GM12878 (cell line): ENCODE data around the gene HEXIM2. TPM values are rescaled to one million over a fixed set of nuclear protein-coding genes. Genes with fewer than 3 reads are reported as not detected.

Experiments used
- ATAC-seq: fragments of 200-7000 bp; cut with Tn5 transposase; 3 replicates; pipeline ENCODE4 v1.9.1; 2020; ENCODE audit warnings: mild to moderate bottlenecking, moderate library complexity
- BruUV-seq: library from RNA; stranded (reverse); fragments of 400-500 nt; replicated peaks from 2 replicates; lab custom pipeline; 2021; lab: Mats Ljungman, UMichigan
- CTCF ChIA-PET: fragments of 300-600 bp; sonication (Branson Sonifier 250); formaldehyde crosslinking; extraction: SDS; loops from one replicate; lab custom pipeline; 2021; ENCODE audit warnings: inconsistent platforms; lab: Yijun Ruan, JAX
- POLR2A ChIA-PET: fragments of 350-600 bp; formaldehyde crosslinking; extraction: SDS; loops from one replicate; lab custom pipeline; 2021; ENCODE audit warnings: inconsistent platforms; lab: Charles Lee
- RAD21 ChIA-PET: fragments of 300-600 bp; sonication (Branson Sonifier 250); formaldehyde crosslinking; loops from one replicate; lab custom pipeline; 2023; ENCODE audit warnings: antibody characterized with exemption; ENCODE audit not compliant: unreplicated experiment; lab: Charles Lee
- SMC1A ChIA-PET: fragments of 300-600 bp; sonication (Branson Sonifier 250); formaldehyde crosslinking; loops from one replicate; lab custom pipeline; 2023; ENCODE audit not compliant: unreplicated experiment, uncharacterized antibody; lab: Charles Lee
- DNase-seq: peaks from one replicate; pipeline ENCODE4 v3.0.0-alpha.2; 2011; ENCODE audit warnings: low read depth, low spot score
- FAIRE-seq: peaks from 3 replicates; lab custom pipeline; 2011; peaks lifted over from hg19 to GRCh38; lab: Jason Lieb, UNC
- H2AFZ ChIP-seq: 2 replicates; pipeline ENCODE4 v1.6.0; 2011; ENCODE audit warnings: low read depth, low read length, control low read depth; ENCODE audit not compliant: control insufficient read depth
- H3K27ac ChIP-seq: 2 replicates; pipeline ENCODE4 v1.5.1; 2011; ENCODE audit warnings: control low read depth; ENCODE audit not compliant: control insufficient read depth, insufficient read depth
- H3K27me3 ChIP-seq, 2 experiments: replicated peaks in 1 of 2; 2 replicates each; pipeline versions ENCODE4 v1.6.0 to v1.6.1; 2011; ENCODE audit warnings: low read length in 1 of 2; ENCODE audit not compliant: control insufficient read depth in 2 of 2, insufficient read depth in 2 of 2
- H3K36me3 ChIP-seq, 2 experiments: 2 replicates each; pipeline ENCODE4 v1.5.1; 2011; ENCODE audit warnings: low read length in 1 of 2; ENCODE audit not compliant: control insufficient read depth in 2 of 2, insufficient read depth in 2 of 2
- H3K4me1 ChIP-seq: 2 replicates; pipeline ENCODE4 v1.6.1; 2011; ENCODE audit warnings: mild to moderate bottlenecking, low read length, moderate library complexity, mixed read lengths; ENCODE audit not compliant: control insufficient read depth, insufficient read depth
- H3K4me2 ChIP-seq: 2 replicates; pipeline ENCODE4 v1.6.0; 2011; ENCODE audit warnings: control low read depth; ENCODE audit not compliant: control insufficient read depth, insufficient read depth
- H3K4me3 ChIP-seq: fragments of 200-600 bp; sonication (generic); 2 replicates; pipeline ENCODE4 v1.5.1; 2016
- H3K79me2 ChIP-seq: 2 replicates; pipeline ENCODE4 v1.6.0; 2011; ENCODE audit warnings: low read length; ENCODE audit not compliant: control insufficient read depth, insufficient read depth
- H3K9ac ChIP-seq: 2 replicates; pipeline ENCODE4 v1.8.0; 2011; ENCODE audit warnings: low read length, control low read depth, mixed read lengths; ENCODE audit not compliant: control insufficient read depth, insufficient read depth
- H3K9me3 ChIP-seq: replicated peaks from 3 replicates; pipeline ENCODE4 v1.5.1; 2011; ENCODE audit warnings: mild to moderate bottlenecking, low read length; ENCODE audit not compliant: control insufficient read depth, insufficient read depth
- H4K20me1 ChIP-seq: 2 replicates; pipeline ENCODE4 v1.6.0; 2011; ENCODE audit not compliant: control insufficient read depth, insufficient read depth
- DPF2 ChIP-seq: fragments of 450-650 bp; IDR thresholded peaks from 2 replicates; pipeline ENCODE4 v1.6.1; 2017; ENCODE audit warnings: mild to moderate bottlenecking
- GABPA ChIP-seq: IDR thresholded peaks from 2 replicates; pipeline ENCODE4 v1.6.1; 2014; ENCODE audit warnings: antibody characterized with exemption, low read depth, mild to moderate bottlenecking, inconsistent platforms
- MEF2A ChIP-seq: IDR thresholded peaks from 2 replicates; pipeline ENCODE4 v1.6.1; 2011; ENCODE audit warnings: low read depth, mild to moderate bottlenecking, low read length, moderate library complexity; ENCODE audit not compliant: insufficient read depth
- NR2C2 ChIP-seq: IDR thresholded peaks from 2 replicates; pipeline ENCODE4 v1.6.1; 2011; ENCODE audit warnings: borderline replicate concordance, low read depth; ENCODE audit not compliant: control insufficient read depth, insufficient read length
- PAX8 ChIP-seq: fragments of 450-650 bp; IDR thresholded peaks from 2 replicates; pipeline ENCODE4 v1.6.1; 2017; ENCODE audit warnings: mild to moderate bottlenecking, moderate library complexity
- RELA ChIP-seq: fragments of 450-650 bp; IDR thresholded peaks from 2 replicates; pipeline ENCODE4 v1.8.0; 2014; ENCODE audit warnings: borderline replicate concordance; ENCODE audit not compliant: partially characterized antibody
- RFX5 ChIP-seq: IDR thresholded peaks from 2 replicates; pipeline ENCODE4 v1.6.1; 2011; ENCODE audit warnings: low read depth, low read length, improper control_type of control experiment
- RUNX3 ChIP-seq: IDR thresholded peaks from 2 replicates; pipeline ENCODE4 v1.6.1; 2012; ENCODE audit warnings: low read length, inconsistent platforms
- SIN3A ChIP-seq: IDR thresholded peaks from 2 replicates; pipeline ENCODE4 v1.6.1; 2012; ENCODE audit warnings: low read depth, low read length, improper control_type of control experiment
- SMARCA5 ChIP-seq: fragments of 450-650 bp; IDR thresholded peaks from 2 replicates; pipeline ENCODE4 v1.6.1; 2017; ENCODE audit warnings: mild to moderate bottlenecking
- YY1 ChIP-seq: IDR thresholded peaks from 2 replicates; pipeline ENCODE4 v1.6.1; 2011; ENCODE audit warnings: low read depth, mild to moderate bottlenecking, low read length
- WGBS: methylation state at CpG from one replicate; pipeline ENCODE4 v1.1.6; 2016; ENCODE audit warnings: low lambda C conversion rate; ENCODE audit not compliant: insufficient replicate concordance, insufficient coverage; ENCODE audit errors: missing lambda C conversion rate; 5-methylcytosine and 5-hydroxymethylcytosine counted together
- in situ Hi-C: fragments of 300-500 bp; cut with MboI; formaldehyde crosslinking; loops from 9 replicates; pipeline ENCODE4 v1.14.3; 2018; ENCODE audit warnings: mixed read lengths
- intact Hi-C: fragments of 100-400 bp; cut with micrococcal nuclease; formaldehyde crosslinking; loops from one replicate; pipeline ENCODE4 v1.14.2; 2022; ENCODE audit not compliant: unreplicated experiment
- polyA plus RNA-seq, 11 experiments: library from polyadenylated mRNA; depleted of rRNA in 4 of 11; unstranded in 6 of 11; stranded (reverse) in 5 of 11; fragments of >200 nt; fragmentation: Nextera tagmentation in 4 of 11; fragmentation: Illumina TruSeq in 1 of 11; extraction: Ambion mirVana in 4 of 11; extraction: Trizol in 1 of 11; gene quantifications; 1 replicate in 1 of 11; 2 replicates in 10 of 11; pipeline versions ENCODE4 v1.2.1 to v1.2.3, GENCODE V29; 2011 to 2016; ENCODE audit warnings: inconsistent platforms in 2 of 11, missing spikeins in 2 of 11, low read depth in 1 of 11
- total RNA-seq, 4 experiments: library from RNA; depleted of rRNA in 3 of 4; stranded (reverse); fragments of >200 nt in 3 of 4; fragmentation: Illumina TruSeq in 1 of 4; extraction: Trizol in 1 of 4; gene quantifications; 2 replicates each; pipeline versions ENCODE4 v1.2.1 to v1.2.3, GENCODE V29; 2013 to 2021
- TF ChIP-seq, protein P1 (sequence below): fragments of 450-650 bp; IDR thresholded peaks from 2 replicates; pipeline ENCODE4 v1.6.1; 2016; ENCODE audit warnings: mild to moderate bottlenecking, moderate library complexity, borderline replicate concordance
- TF ChIP-seq, protein P2 (sequence below): fragments of 450-650 bp; IDR thresholded peaks from 2 replicates; pipeline ENCODE4 v1.6.1; 2016; ENCODE audit warnings: mild to moderate bottlenecking

Gene HEXIM2
- total and polyA plus RNA-seq, 10 of the 15 experiments (the other 5 are each of a cell fraction or from before 2014, with no cell fraction given): 0.10 to 10.3 (median 6.4) TPM

DNA sequence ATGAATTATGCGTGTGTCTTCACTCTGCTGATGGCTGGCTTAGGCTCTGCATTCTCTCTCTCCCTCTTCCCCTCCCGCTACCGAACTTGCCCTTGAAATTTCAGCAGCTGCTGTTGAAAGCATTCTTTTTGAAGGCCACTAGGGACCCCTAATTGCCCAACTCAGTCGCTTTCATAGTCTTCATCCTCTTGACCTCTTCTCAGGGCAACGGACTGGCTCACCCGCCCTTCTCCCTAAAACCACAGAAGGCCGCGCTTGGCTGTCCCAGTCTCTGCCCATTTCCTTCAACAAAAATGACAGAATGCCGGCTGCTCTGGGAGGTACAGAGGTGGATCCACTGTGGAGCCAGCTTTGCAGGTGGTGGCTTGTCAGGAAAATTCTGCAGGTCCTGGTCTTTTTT is 39.0 kb downstream of the HEXIM2 start:
- TF ChIP-seq PAX8 (no peak), SIN3A (no peak), SMARCA5 (no peak), YY1 (no peak), RUNX3 (no peak), DPF2 (no peak), RFX5 (no peak), RELA (no peak), NR2C2 (no peak), GABPA (no peak), MEF2A (no peak)
- TF ChIP-seq, protein P1, sequence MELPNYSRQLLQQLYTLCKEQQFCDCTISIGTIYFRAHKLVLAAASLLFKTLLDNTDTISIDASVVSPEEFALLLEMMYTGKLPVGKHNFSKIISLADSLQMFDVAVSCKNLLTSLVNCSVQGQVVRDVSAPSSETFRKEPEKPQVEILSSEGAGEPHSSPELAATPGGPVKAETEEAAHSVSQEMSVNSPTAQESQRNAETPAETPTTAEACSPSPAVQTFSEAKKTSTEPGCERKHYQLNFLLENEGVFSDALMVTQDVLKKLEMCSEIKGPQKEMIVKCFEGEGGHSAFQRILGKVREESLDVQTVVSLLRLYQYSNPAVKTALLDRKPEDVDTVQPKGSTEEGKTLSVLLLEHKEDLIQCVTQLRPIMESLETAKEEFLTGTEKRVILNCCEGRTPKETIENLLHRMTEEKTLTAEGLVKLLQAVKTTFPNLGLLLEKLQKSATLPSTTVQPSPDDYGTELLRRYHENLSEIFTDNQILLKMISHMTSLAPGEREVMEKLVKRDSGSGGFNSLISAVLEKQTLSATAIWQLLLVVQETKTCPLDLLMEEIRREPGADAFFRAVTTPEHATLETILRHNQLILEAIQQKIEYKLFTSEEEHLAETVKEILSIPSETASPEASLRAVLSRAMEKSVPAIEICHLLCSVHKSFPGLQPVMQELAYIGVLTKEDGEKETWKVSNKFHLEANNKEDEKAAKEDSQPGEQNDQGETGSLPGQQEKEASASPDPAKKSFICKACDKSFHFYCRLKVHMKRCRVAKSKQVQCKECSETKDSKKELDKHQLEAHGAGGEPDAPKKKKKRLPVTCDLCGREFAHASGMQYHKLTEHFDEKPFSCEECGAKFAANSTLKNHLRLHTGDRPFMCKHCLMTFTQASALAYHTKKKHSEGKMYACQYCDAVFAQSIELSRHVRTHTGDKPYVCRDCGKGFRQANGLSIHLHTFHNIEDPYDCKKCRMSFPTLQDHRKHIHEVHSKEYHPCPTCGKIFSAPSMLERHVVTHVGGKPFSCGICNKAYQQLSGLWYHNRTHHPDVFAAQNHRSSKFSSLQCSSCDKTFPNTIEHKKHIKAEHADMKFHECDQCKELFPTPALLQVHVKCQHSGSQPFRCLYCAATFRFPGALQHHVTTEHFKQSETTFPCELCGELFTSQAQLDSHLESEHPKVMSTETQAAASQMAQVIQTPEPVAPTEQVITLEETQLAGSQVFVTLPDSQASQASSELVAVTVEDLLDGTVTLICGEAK: no peak
- TF ChIP-seq, protein P2, sequence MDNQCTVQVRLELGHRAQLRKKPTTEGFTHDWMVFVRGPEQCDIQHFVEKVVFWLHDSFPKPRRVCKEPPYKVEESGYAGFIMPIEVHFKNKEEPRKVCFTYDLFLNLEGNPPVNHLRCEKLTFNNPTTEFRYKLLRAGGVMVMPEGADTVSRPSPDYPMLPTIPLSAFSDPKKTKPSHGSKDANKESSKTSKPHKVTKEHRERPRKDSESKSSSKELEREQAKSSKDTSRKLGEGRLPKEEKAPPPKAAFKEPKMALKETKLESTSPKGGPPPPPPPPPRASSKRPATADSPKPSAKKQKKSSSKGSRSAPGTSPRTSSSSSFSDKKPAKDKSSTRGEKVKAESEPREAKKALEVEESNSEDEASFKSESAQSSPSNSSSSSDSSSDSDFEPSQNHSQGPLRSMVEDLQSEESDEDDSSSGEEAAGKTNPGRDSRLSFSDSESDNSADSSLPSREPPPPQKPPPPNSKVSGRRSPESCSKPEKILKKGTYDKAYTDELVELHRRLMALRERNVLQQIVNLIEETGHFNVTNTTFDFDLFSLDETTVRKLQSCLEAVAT: no peak
- TF ChIP-seq, all 136 proteins: peak for 0
- Histone ChIP-seq H2AFZ (no peak overlapping the region; the same call in 1 of the 2 replicates), H3K4me3 (no peak overlapping the region), H4K20me1 (no peaks in the 10 kb centered on the region), H3K4me2 (no peak overlapping the region), H3K27me3 (no peaks in the 10 kb centered on the region), H3K4me1 (peaks cover 8% of the 10 kb centered on the region), H3K9me3 (no peaks in the 10 kb centered on the region; the same call in 2 of the 3 replicates), H3K27ac (no peak overlapping the region), H3K9ac (no peak overlapping the region), H3K79me2 (no peaks in the 10 kb centered on the region), H3K36me3 (no peaks in the 10 kb centered on the region)
- 61% methylated on average over 9 of the region's 9 CpGs for WGBS
- ChIA-PET SMC1A (interaction anchor here (1.4 to 3.5 kb wide), 2 partner anchors 51 to 65 kb away, joined by 3 to 12 read pairs; partner anchors contain the start of gene ACBD4), RAD21 (interaction anchor here (8.6 kb wide), 1 partner anchor 64 kb away, joined by 108 read pairs; the partner anchor contains the start of gene ACBD4), POLR2A (no interaction called here), CTCF (interaction anchor here (0.8 to 12.8 kb wide), 5 partner anchors 10 to 280 kb away, joined by 3 to 291 read pairs (median 3); partner anchors contain the start of genes ACBD4, HEXIM1 and PLCD3)
- intact Hi-C loops: no loop called here
- DNase-seq: no peak
- in situ Hi-C loops: no loop called here
- ATAC-seq: no peak
- no peak for FAIRE-seq
- BruUV-seq: no TSS peak
